HG02970 (cell line): ENCODE results near the gene NCKAP5.

Experiments used
- ATAC-seq: cut with Tn5 transposase; IDR thresholded peaks from one replicate; pipeline ENCODE4 v1.9.1; 2021; ENCODE audit warnings: mild to moderate bottlenecking, moderate library complexity, moderate number of reproducible peaks; ENCODE audit not compliant: unreplicated experiment, low FRiP score

Gene NCKAP5

GRCh38 chr2:133409581-133410285 lies 158.5 kb downstream of the NCKAP5 start:
- ATAC-seq = no peak

GRCh38 chr2:133408671-133409070 lies 159.6 kb downstream of the NCKAP5 start:
- ATAC-seq = no peak

GRCh38 chr2:133407341-133407740 lies 160.9 kb downstream of the NCKAP5 start:
- ATAC-seq = no peak

- no peak for ATAC-seq
These were observed 163.0 kb downstream of the NCKAP5 start for GRCh38 chr2:133405252-133405651.

- ATAC-seq = no peak
These were observed 167.9 kb downstream of the NCKAP5 start for GRCh38 chr2:133400411-133400810.

GRCh38 chr2:133393895-133394294 lies 174.4 kb downstream of the NCKAP5 start:
- ATAC-seq = no peak

GRCh38 chr2:133390156-133390555 lies 178.1 kb downstream of the NCKAP5 start:
- no peak for ATAC-seq

- no peak for ATAC-seq
These were observed 178.7 kb downstream of the NCKAP5 start for GRCh38 chr2:133389569-133389968.

GRCh38 chr2:133382566-133382965 lies 185.7 kb downstream of the NCKAP5 start:
- no peak for ATAC-seq

- ATAC-seq = no peak
These were observed 187.3 kb downstream of the NCKAP5 start for GRCh38 chr2:133380991-133381390.

GRCh38 chr2:133378928-133379549 lies 189.2 kb downstream of the NCKAP5 start:
- ATAC-seq = no peak

- ATAC-seq = no peak
These were observed 189.9 kb downstream of the NCKAP5 start for GRCh38 chr2:133378386-133378785.

- no peak for ATAC-seq
These were observed 190.7 kb downstream of the NCKAP5 start for GRCh38 chr2:133377599-133377998.

GRCh38 chr2:133377021-133377481 lies 191.2 kb downstream of the NCKAP5 start:
- ATAC-seq = no peak

GRCh38 chr2:133374781-133375180 lies 193.5 kb downstream of the NCKAP5 start:
- no peak for ATAC-seq

GRCh38 chr2:133371286-133371685 lies 197.0 kb downstream of the NCKAP5 start:
- no peak for ATAC-seq

GRCh38 chr2:133369901-133370658 lies 198.2 kb downstream of the NCKAP5 start:
- no peak for ATAC-seq

- no peak for ATAC-seq
These were observed 203.1 kb downstream of the NCKAP5 start for GRCh38 chr2:133365117-133365516.

- no peak for ATAC-seq
These were observed 203.6 kb downstream of the NCKAP5 start for GRCh38 chr2:133364636-133365035.

- ATAC-seq = no peak
These were observed 204.4 kb downstream of the NCKAP5 start for GRCh38 chr2:133363884-133364283.

GRCh38 chr2:133362061-133362476 lies 206.2 kb downstream of the NCKAP5 start:
- ATAC-seq = no peak
